HUES6 (cell line): ENCODE data around the gene LIX1L.

Experiments used
- H3K27ac ChIP-seq: 2 replicates; pipeline ENCODE4 v1.7.0; 2013; ENCODE audit warnings: low read depth, mild to moderate bottlenecking, low read length, inconsistent platforms
- H3K27me3 ChIP-seq: 2 replicates; pipeline ENCODE4 v1.6.1; 2013; ENCODE audit warnings: low read length; ENCODE audit not compliant: control insufficient read depth, insufficient read depth
- H3K36me3 ChIP-seq: 2 replicates; pipeline ENCODE4 v1.6.1; 2013; ENCODE audit warnings: low read length; ENCODE audit not compliant: control insufficient read depth, insufficient read depth
- H3K4me1 ChIP-seq: 2 replicates; pipeline ENCODE4 v1.6.1; 2013; ENCODE audit warnings: low read length; ENCODE audit not compliant: control insufficient read depth, insufficient read depth
- H3K4me3 ChIP-seq: 2 replicates; pipeline ENCODE4 v1.5.1; 2013; ENCODE audit warnings: low read depth, low read length
- H3K9ac ChIP-seq: one replicate; pipeline ENCODE4 v1.6.1; 2013; ENCODE audit warnings: mild to moderate bottlenecking, low read length
- H3K9me3 ChIP-seq: 2 replicates; pipeline ENCODE4 v1.6.1; 2013; ENCODE audit warnings: low read depth, low read length; ENCODE audit not compliant: control insufficient read depth, insufficient read depth

The LIX1L gene

DNA sequence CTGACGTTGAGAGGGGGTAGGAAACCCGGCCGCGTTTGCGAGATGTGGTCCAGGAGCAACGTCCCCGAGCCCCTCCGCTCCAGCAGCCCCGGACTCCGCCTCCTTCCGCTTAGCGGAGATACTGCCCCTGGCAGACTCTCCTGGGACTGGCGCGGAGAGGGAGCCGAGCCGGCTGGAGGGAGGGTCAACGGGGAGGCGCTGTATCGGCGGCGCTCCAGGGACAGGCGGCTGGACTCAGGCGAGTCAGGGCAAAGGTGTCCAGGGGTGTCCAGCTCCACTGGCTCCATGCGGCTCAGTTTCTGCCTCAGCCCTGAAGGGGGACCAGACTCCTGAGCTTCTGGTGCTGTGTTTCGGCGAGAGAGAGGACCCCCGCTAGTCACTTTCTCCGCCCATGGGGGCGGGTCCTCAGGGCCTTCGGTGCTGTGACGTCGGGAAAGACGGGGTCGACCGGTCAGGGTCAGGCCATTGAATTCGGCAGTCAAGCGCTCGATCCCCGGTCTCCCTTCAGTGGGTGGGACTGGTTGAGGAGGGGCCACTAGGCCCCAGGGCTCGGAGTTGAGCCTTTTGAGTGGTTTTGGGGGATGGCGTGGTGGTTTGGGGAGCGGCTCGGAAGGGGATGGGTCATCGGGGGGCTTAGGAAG lies 2.8 kb upstream of the LIX1L start:
- Histone ChIP-seq H3K36me3 (no peaks in the 10 kb centered on the region), H3K9ac (peak overlapping the region; percentile 30), H3K9me3 (no peaks in the 10 kb centered on the region), H3K4me1 (peaks cover 30% of the 10 kb centered on the region), H3K4me3 (peak overlapping the region; percentile 83), H3K27me3 (peaks cover 78% of the 10 kb centered on the region), H3K27ac (no peak overlapping the region)

DNA sequence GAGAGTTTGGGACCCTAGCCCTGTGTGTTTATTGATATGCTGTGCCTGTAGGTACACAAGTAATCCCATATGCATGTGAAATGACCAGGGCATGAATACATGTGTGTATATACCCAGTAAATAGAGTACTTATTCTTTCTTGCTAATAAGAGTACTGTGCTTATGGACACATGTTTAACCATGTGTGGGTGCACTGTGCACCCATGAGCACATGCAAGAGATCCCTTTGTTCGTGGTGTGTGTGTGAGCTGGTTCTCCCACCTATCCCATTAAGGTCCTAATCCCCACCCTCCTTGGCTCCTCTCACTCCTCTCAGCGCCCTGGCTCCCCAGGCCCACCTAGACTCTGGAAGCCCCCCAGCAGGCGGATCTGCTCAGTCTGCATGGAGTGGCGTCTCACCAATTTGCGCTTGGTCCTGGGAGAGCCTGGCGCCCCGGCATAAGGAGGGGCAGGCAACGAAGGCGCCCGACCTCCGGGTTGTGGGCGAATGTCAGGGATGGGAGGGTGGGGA lies 2.2 kb upstream of the LIX1L start:
- Histone ChIP-seq H3K36me3 (no peaks in the 10 kb centered on the region), H3K4me1 (peaks cover 30% of the 10 kb centered on the region), H3K27me3 (peaks cover 83% of the 10 kb centered on the region), H3K9me3 (no peaks in the 10 kb centered on the region), H3K4me3 (peak overlapping the region; percentile 83), H3K27ac (no peak overlapping the region), H3K9ac (no peak overlapping the region)

DNA sequence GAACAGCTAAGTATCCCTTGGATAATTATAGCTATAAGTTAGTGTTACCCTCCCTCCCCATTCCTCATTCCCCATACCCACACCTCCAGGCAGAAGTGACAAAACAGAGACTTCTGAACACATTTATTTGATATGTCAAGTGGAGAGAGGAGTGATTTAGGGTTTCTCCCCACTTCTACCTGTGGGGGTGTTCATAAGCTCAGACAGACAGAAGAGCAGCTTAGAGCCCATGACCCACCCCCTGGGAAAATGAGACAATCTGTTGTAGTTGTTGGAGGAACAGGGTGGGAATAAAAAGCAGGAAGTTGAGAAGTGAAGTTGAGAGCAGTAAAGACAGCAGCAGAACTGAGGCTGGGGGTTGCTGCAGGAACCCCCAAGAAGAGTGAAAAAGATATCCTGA lies 1.5 kb upstream of the LIX1L start:
- H3K9me3 ChIP-seq, result no peaks in the 10 kb centered on the region
- H3K4me1 ChIP-seq, result peaks cover 30% of the 10 kb centered on the region
- no peaks in the 10 kb centered on the region for H3K36me3 ChIP-seq
- no peak overlapping the region for H3K9ac ChIP-seq
- H3K27ac ChIP-seq, result no peak overlapping the region
- H3K4me3 ChIP-seq, result peak overlapping the region; percentile 83; the same call in 1 of the 2 replicates
- peaks cover 84% of the 10 kb centered on the region for H3K27me3 ChIP-seq

DNA sequence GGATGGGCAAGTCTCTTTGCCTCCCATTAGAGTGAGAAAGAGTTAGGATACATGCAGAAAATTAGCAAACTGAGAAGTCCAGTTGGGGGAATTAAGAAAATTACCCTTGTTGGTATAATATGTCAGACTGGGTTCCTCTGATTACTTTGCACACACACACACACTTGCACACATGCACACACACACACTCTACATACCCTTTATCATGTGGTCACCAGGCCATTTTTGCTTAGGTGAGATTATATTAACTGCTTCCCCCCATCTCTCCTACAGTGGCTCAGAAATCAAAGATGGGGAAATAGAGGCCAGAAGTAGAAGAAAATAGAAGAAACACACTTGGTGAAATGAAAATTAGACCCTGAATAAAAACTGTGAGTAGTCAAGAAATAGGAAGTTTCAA lies 917 bp upstream of the LIX1L start:
- Histone ChIP-seq H3K9ac (no peak overlapping the region), H3K27ac (no peak overlapping the region), H3K4me3 (no peak overlapping the region), H3K36me3 (no peaks in the 10 kb centered on the region), H3K27me3 (peaks cover 81% of the 10 kb centered on the region), H3K9me3 (no peaks in the 10 kb centered on the region), H3K4me1 (peaks cover 26% of the 10 kb centered on the region)

DNA sequence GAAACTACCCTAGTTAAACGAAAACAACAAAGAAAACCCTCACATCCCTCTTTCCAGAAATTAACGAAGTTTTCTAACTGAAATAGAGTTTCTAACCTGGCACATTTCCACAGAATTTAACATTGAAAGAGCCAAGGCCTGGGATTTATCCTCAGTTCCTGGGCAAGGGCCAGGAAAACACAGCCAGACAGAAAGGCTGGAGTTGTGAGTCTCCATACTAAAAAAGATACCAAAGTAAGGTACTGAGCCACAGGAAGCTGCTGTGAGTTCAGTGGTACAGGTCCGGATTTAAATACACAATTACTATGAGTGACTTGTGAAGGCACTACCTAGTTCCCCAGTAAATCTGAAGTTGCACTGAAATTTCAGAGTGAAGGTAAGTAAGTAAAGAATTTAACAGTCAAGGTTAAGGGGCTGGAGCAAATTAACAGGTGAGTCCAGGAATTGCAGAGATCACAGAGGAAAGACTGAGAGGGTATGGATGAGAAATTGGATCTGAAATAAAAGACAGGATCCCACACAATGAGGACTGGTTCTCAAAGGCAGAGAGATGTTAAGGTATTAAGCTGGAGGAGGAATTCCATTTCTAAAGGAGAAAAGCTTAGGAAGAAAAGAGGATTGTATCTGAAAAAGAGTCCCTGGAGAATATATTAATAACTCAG lies 905 bp downstream of the LIX1L start:
- peaks cover 12% of the 10 kb centered on the region; the same call in 1 of the 2 replicates for H3K4me1 ChIP-seq
- peaks cover 63% of the 10 kb centered on the region for H3K27me3 ChIP-seq
- no peaks in the 10 kb centered on the region for H3K9me3 ChIP-seq
- H3K9ac ChIP-seq, result peak overlapping the region; percentile 55
- H3K4me3 ChIP-seq, result peak overlapping the region; percentile 66
- H3K27ac ChIP-seq, result no peak overlapping the region
- no peaks in the 10 kb centered on the region for H3K36me3 ChIP-seq

DNA sequence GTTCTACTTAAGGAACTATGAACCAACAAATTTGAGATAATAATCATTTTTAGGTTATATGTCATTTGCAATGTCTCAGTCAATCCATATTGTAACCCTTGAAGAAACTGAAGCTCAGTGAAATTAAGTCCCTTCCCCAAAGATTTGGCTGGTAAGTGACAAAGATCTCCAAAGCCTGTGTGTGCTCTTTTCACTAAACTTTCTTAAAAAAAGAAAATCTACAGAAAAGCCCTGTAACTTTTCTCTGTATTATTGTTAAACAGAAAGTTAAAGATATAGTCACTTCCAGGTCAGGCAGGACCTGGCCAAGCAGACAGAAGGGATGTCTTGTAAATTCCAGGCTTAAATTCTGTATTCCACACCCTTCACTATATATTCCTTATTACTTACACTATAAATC lies 1.5 kb downstream of the LIX1L start:
- peaks cover 10% of the 10 kb centered on the region; the same call in 1 of the 2 replicates for H3K4me1 ChIP-seq
- peak overlapping the region; percentile 66; the same call in 1 of the 2 replicates for H3K4me3 ChIP-seq
- H3K36me3 ChIP-seq, result no peaks in the 10 kb centered on the region
- no peak overlapping the region for H3K27ac ChIP-seq
- no peak overlapping the region for H3K9ac ChIP-seq
- H3K27me3 ChIP-seq, result peaks cover 57% of the 10 kb centered on the region
- H3K9me3 ChIP-seq, result no peaks in the 10 kb centered on the region

DNA sequence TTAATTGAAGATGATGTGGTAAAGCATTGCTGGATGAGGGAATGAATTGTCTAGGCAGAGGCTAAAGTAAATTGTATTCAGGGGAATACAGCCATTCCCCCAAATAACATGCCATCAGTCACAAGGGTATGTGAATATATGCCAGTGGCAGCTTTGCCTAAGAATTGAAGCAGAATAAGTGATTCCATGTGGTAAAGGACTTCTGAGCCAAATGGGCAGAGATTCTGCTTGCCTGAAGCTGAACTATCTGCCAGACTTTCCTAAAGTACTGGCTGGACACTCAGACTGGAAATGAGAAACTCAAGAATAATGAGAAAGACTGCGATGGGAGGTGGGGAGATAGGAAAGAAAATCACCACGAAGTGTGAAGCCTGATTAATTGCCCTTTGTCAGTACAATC lies 2.4 kb downstream of the LIX1L start:
- peaks cover 13% of the 10 kb centered on the region; the same call in 1 of the 2 replicates for H3K4me1 ChIP-seq
- no peaks in the 10 kb centered on the region for H3K9me3 ChIP-seq
- H3K4me3 ChIP-seq, result no peak overlapping the region
- H3K27me3 ChIP-seq, result peaks cover 48% of the 10 kb centered on the region
- H3K27ac ChIP-seq, result no peak overlapping the region
- no peaks in the 10 kb centered on the region for H3K36me3 ChIP-seq
- H3K9ac ChIP-seq, result no peak overlapping the region

DNA sequence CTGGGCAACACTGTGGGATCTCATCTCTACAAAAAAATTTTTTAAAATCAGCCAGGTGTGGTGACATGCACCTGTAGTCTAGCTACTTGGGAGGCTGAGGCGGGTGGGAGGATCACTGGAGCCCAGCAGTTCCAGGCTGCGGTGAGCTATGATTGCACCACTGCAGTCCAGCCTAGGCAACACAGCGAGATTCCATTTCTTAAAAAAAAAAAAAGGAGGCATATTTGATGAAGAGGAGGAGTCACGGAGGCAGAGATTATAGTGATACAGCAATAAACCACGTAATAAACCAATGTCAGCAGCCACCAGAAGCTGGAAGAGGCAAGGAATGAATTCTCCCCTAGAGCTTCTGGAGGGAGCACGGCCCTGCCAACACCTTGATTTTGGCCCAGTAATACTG lies 4.0 kb downstream of the LIX1L start:
- Histone ChIP-seq H3K9ac (no peak overlapping the region), H3K4me3 (no peak overlapping the region), H3K27me3 (peaks cover 34% of the 10 kb centered on the region), H3K36me3 (no peaks in the 10 kb centered on the region), H3K27ac (no peak overlapping the region), H3K4me1 (peaks cover 7% of the 10 kb centered on the region; the same call in 1 of the 2 replicates), H3K9me3 (no peaks in the 10 kb centered on the region)

DNA sequence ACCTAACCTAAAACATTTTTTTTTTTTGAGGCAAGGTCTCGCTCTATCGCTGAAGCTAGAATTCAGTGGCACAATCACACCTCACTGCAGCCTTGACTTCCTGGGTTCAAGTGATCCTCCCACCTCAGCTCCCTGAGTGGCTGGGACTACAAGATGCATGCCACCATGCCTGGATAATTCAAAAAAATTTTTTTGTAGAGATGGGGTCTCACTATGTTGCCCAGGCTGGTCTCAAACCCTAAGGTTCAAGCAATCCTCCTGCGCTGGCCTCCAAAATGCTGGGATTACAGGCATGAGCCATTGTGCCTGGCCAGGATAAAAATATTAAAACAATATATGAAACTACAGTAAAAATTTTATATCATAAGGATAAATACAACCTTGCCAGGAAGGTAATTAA lies 4.9 kb downstream of the LIX1L start:
- H3K27me3 ChIP-seq, result peaks cover 26% of the 10 kb centered on the region
- H3K4me3 ChIP-seq, result no peak overlapping the region
- no peaks in the 10 kb centered on the region for H3K9me3 ChIP-seq
- H3K9ac ChIP-seq, result no peak overlapping the region
- H3K36me3 ChIP-seq, result no peaks in the 10 kb centered on the region
- no peak overlapping the region for H3K27ac ChIP-seq
- peaks cover 8% of the 10 kb centered on the region for H3K4me1 ChIP-seq

DNA sequence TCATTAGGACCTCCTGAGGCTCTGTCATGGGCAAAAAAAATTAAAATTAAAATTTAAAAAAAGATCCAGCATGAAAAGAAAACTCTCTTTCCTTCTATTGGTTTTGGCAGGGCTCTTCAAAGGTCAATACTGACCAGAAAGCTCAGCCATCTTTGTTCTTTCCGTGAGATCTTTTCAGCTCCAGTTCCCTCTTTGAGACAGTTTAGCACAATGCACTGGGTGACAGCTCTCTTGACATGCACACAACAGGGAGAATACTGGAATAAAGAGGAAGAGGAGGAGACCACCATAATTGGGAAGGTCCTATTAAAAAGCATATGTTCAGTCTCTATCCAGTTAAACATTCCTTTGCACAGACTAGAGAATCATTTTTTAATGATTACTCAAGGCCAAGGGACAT lies 6.3 kb downstream of the LIX1L start:
- Histone ChIP-seq H3K9me3 (no peaks in the 10 kb centered on the region), H3K27ac (no peak overlapping the region), H3K27me3 (peaks cover 16% of the 10 kb centered on the region), H3K4me1 (peaks cover 17% of the 10 kb centered on the region), H3K36me3 (no peaks in the 10 kb centered on the region), H3K9ac (no peak overlapping the region), H3K4me3 (no peak overlapping the region)

DNA sequence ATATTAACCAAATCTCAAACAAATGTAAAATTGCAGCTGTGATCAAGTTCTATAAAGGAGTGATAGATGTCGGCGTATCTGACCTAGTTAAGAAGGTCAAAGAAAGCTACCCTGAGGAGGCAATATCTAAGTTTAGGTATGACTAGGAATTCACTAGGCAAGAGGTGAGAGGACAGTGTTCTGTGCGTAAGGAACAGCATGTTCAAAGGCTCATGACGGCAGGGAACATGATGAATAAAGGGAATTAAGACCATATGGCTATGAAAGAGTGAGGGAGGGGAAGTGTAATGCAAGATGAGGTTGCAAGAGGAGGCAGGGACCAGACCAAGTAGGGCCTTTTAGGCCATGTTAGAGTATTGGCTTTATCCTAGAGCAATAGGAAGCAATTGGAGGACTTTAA lies 8.6 kb downstream of the LIX1L start:
- no peak overlapping the region for H3K4me3 ChIP-seq
- peaks cover 17% of the 10 kb centered on the region for H3K4me1 ChIP-seq
- H3K9ac ChIP-seq, result no peak overlapping the region
- H3K27me3 ChIP-seq, result no peaks in the 10 kb centered on the region
- H3K27ac ChIP-seq, result no peak overlapping the region
- H3K9me3 ChIP-seq, result no peaks in the 10 kb centered on the region
- no peaks in the 10 kb centered on the region for H3K36me3 ChIP-seq
